OCI-M2 (cell line): Measurements from ENCODE around the gene ERCC4.
A peak's percentile ranks its signal among the peaks of the same experiment; 100 is the strongest.
"Not testable (repeated sequence)": the region's sequence is repeated elsewhere in the genome, so short reads cannot be mapped to it uniquely, and the experiment has no call there.

Experiments
- DNase-seq: peaks from one replicate; lab custom pipeline; 2025; ENCODE audit not compliant: unreplicated experiment; lab: John Stamatoyannopoulos, UW

The ERCC4 gene

GRCh38 chr16:13919683-13920509, at the start of gene ERCC4:
ERCC4 (plus strand) TSS chr16:13920154; CDS start chr16:13920166, 12 bp downstream.
- peak; percentile 90 for DNase-seq

DNA sequence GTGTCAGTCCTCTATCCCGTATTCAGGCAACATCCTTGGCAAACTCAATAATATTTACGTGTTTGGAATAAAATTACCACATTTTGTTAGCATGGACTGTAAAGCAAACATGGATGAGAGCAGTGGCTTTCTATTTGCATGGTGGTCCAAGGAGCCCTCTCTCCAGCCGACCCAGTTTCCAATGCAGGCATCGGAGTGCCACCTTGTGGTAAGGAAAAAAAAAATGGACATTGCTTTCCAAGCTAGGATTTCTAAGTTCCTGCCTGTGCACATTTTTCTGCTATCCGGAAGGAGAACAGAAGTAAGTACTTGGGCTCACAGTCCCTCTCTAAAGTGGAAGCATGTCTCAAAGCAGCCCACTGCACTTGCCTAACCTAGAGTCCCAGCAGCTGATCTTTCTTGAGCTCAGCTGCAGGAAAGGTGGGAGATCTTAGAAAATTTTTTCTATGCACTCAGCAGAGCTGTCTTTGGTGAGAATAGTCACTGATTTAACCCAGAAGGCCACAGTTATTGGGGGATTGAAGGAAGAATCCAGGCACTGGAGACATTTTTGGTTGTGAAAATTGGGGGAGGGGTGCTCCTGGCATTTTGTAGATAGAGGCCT, 46.0 kb upstream of the ERCC4 start:
- no peak for DNase-seq

GRCh38 chr16:13875614-13876284, 44.2 kb upstream of the ERCC4 start:
- no peak for DNase-seq

GRCh38 chr16:13883276-13883675, 36.7 kb upstream of the ERCC4 start:
- DNase-seq, result no peak

- DNase-seq, result no peak
Measured at GRCh38 chr16:13883881-13884280, 36.1 kb upstream of the ERCC4 start.

DNA sequence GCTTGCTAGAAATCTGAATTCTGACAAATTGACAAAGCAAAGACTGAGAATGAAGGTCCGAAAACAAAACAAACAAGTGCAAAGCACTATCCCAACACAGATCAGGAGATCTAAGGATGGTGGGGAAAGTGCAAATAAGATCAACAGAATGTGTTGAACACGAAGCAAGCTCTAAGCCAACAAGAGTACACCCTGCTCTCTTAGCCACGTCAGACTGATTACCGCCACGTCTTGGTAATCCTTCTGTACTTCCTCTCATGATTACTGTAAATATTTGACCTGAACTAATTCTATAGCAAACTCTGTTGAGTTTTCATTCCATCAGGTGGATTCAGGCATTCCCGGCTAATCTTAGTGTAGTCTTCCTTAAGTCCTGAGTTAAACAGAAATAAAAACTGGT, 34.3 kb upstream of the ERCC4 start:
- no peak for DNase-seq

DNA sequence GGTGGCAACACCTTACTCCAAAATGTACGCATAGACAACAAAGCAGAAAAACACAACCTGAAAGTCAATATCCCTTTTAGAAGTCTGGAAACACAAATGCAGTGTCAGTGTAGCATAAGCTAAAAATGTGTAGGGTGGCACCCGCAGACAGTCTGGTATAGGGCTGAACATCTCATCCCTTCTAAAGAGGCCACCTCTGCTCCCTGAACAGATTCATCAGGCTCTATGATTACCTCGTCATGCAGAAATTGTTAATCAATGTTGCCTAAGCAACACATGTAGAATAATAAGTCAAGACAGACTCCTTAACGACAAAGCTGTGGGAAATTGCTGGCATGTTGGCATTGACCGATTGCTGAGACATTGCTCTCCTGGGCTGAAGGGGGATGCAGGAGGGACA, 33.3 kb upstream of the ERCC4 start:
- DNase-seq, result no peak

GRCh38 chr16:13889323-13889722, 30.6 kb upstream of the ERCC4 start:
- not testable (repeated sequence) for DNase-seq

GRCh38 chr16:13892301-13892700, 27.7 kb upstream of the ERCC4 start:
- no peak for DNase-seq

DNA sequence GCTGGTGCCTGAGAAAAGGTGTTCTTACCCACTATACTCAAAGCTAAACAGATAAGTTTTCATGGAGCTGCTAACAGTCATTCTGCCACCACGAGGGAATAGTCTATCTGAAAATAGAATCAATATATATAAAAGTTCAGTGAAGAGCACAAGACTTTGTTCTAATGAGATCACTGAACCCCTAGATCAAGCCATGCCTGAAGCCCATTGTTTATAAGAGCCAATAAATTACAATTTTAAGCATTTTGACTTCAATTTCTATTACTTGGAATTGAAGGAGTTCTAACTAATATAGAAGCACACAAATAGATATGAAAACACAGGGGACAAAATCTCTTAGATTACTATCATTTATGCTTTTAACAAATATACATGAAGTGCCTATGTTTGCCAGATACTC, 24.4 kb upstream of the ERCC4 start:
- no peak for DNase-seq

GRCh38 chr16:13896543-13897182, 23.3 kb upstream of the ERCC4 start:
- no peak for DNase-seq

- DNase-seq, result no peak
Measured at GRCh38 chr16:13897806-13898205, 22.1 kb upstream of the ERCC4 start.

- no peak for DNase-seq
Measured at GRCh38 chr16:13898233-13898632, 21.7 kb upstream of the ERCC4 start.

- no peak for DNase-seq
Measured at GRCh38 chr16:13902052-13902451, 17.9 kb upstream of the ERCC4 start.

DNA sequence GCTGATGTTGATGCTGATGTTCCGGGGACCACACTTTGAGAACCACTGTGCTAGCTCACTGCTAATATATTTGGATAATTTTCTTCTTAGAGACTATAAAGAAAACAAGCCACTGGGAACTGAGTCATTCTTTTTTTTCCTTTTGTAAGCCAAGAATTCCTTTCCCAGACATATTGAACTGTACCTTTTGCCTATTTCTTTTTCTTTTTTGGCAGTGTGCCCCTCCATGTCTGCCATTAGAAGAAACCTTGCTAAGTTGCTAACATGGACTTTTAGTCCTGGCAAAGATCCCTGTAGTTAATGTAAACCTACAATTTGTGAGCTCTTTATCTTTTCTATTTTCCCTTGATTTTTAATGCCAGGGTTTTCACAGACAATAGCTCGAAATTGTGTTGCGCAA, 17.3 kb upstream of the ERCC4 start:
- DNase-seq, result no peak

GRCh38 chr16:13904179-13904691, 15.7 kb upstream of the ERCC4 start:
- no peak for DNase-seq

DNA sequence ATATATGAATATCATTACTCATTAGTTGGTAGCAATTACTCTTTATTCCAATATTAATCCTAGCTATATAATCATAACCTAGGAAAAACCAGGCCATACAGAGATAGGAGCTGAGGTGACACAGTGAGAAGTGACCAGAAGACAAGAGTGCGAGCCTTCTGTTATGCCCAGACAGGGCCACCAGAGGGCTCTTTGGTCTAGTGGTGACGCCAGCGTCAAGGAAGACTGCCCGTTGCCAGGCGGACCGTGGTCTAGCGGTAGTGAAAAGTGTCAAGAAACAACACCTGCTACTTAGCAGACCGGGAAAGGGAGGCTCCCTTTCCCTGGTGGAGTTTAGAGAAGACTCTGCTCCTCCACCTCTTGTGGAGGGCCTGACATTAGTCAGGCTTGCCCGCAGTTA, 15.1 kb upstream of the ERCC4 start:
- not testable (repeated sequence) for DNase-seq

DNA sequence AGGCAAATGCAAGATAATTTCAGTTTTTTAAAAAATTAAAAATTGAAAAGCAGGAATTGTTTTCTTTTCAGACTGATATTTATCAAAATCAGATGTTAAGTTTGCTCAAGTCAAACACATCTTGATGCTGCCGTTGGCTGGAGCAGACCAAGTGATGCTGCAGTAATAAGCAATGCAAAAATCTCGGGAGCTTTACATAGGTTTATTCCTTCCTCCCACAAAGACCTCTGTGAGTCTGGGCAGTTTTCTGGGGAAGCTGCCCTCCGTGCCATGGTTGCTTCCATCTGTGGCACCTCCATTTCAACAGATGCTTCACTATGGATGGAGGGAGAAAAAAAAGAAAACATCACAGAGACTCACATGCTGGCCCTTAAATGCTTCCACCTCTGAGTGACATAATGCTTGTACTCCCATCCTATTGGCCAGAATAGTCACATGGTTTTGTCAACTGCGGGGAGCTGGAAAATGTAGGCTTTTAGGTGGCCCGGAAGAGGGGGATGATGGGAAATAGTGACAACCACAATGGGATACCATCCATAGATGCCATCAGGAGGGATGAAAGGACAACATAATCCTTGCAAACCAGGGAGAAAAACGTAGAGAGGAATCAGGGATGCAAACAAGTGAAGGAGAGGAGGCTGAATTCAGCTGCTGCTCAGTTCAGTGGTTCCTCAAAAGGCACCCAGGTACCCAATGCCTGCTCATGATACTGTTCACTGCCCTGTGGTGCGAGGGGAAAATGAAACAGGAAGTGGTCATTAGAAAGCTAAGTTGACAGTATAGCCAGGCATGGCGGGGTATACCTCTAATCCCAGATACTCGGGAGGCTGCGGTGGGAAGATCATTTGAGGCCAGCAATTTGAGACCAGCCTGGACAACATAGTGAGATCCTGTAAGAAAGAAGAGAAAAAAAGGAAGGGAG, 13.5 kb upstream of the ERCC4 start:
- no peak for DNase-seq

DNA sequence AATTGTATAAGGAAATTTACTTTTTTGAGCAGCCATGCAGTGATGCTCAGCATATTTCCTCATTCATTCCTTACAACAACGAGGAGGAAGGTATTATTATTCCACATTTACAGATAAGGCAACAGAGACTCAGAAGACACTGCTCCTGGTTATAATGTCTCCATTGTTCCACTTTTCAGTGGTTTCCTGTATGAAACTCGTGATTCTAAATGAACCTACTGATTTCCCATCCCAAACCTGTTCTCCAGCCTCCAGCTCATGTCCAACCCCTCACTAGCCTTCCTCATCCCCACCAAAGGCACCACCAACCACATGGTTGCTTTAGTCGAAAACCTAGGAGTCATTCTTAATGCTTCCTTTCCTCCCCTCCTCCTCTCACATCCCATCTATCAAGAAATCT, 12.5 kb upstream of the ERCC4 start:
- no peak for DNase-seq

- DNase-seq, result no peak
Measured at GRCh38 chr16:13909069-13909468, 10.9 kb upstream of the ERCC4 start.
